NCI-H446 (cell line): Measurements from ENCODE around the gene BBS7.
A peak's percentile ranks its signal among the peaks of the same experiment; 100 is the strongest.

ENCODE experiments used
- DNase-seq, 2 experiments: peaks; one replicate each; lab custom pipeline; 2025; lab: John Stamatoyannopoulos, UW

Gene BBS7

GRCh38 chr4:121827853-121828252, 42.4 kb downstream of the BBS7 start:
- DNase-seq = no peak

- no peak for DNase-seq
These were observed 45.3 kb downstream of the BBS7 start for GRCh38 chr4:121824950-121825349.

GRCh38 chr4:121824171-121824527, 46.1 kb downstream of the BBS7 start:
- DNase-seq = no peak

GRCh38 chr4:121823505-121824170, 46.6 kb downstream of the BBS7 start, which contains the start of gene CCNA2:
Gene CCNA2, minus strand, starts transcription at chr4:121823883. Its CDS starts 255 bp downstream, at chr4:121823628.
- peak; percentile 87 to 97 for DNase-seq

GRCh38 chr4:121822796-121823504, 47.3 kb downstream of the BBS7 start:
- DNase-seq = peak in 1 of 2 experiments; percentile 33

GRCh38 chr4:121822047-121822446, 48.2 kb downstream of the BBS7 start:
- DNase-seq = no peak

- no peak for DNase-seq
These were observed 50.9 kb downstream of the BBS7 start for GRCh38 chr4:121819216-121819965.

GRCh38 chr4:121818215-121818614, 52.1 kb downstream of the BBS7 start:
- DNase-seq = no peak

GRCh38 chr4:121817701-121818100, 52.6 kb downstream of the BBS7 start:
- no peak for DNase-seq

GRCh38 chr4:121817006-121817405, 53.3 kb downstream of the BBS7 start:
- DNase-seq = no peak

- DNase-seq = no peak
These were observed 55.5 kb downstream of the BBS7 start for GRCh38 chr4:121814756-121815155.

GRCh38 chr4:121811122-121811521, 59.2 kb downstream of the BBS7 start:
- no peak for DNase-seq

GRCh38 chr4:121806411-121806810, 63.9 kb downstream of the BBS7 start:
- DNase-seq = no peak

GRCh38 chr4:121801715-121802075, 68.6 kb downstream of the BBS7 start:
- no peak for DNase-seq

GRCh38 chr4:121800961-121801714, 69.1 kb downstream of the BBS7 start, which contains the start of gene EXOSC9:
Gene EXOSC9, plus strand, starts transcription at chr4:121801323. Its CDS starts 102 bp downstream, at chr4:121801425.
- peak; percentile 92 to 94 for DNase-seq

GRCh38 chr4:121800638-121800960, 69.7 kb downstream of the BBS7 start:
- no peak for DNase-seq

- no peak for DNase-seq
These were observed 70.3 kb downstream of the BBS7 start for GRCh38 chr4:121799867-121800501.

GRCh38 chr4:121799208-121799823, 71.0 kb downstream of the BBS7 start:
- DNase-seq = no peak

GRCh38 chr4:121796283-121796682, 74.0 kb downstream of the BBS7 start:
- no peak for DNase-seq

- DNase-seq = no peak
These were observed 75.6 kb downstream of the BBS7 start for GRCh38 chr4:121794505-121795188.

GRCh38 chr4:121792966-121793365, 77.3 kb downstream of the BBS7 start:
- DNase-seq = no peak
